Measurements from ENCODE around the gene NDUFV1.

- TF ChIP-seq CTCF (IDR thresholded peaks at IDR 0.05) (no peak), EZH2 (IDR thresholded peaks at IDR 0.05; ENCODE audit: borderline replicate concordance, insufficient read depth, low read depth, low read length, poor library complexity, severe bottlenecking) (no peak)
Measured at GRCh38 chr11:67605231-67606011, 1.3 kb upstream of the NDUFV1 start.
